Smooth muscle cell (in vitro differentiated cells): ENCODE data around the gene RAB17. TPM values are rescaled to one million over a fixed set of nuclear protein-coding genes. Genes with fewer than 3 reads are reported as not detected.

Experiments
- DNase-seq: peaks from one replicate; lab custom pipeline; 2025; ENCODE audit not compliant: unreplicated experiment; lab: John Stamatoyannopoulos, UW
- H2AFZ ChIP-seq: fragments of 200-600 bp; sonication (generic); 2 replicates; pipeline ENCODE4 v1.6.0; 2016; ENCODE audit warnings: antibody characterized with exemption, low read depth, mild to moderate bottlenecking
- H3F3A ChIP-seq: fragments of 200-600 bp; sonication (generic); 2 replicates; pipeline ENCODE4 v1.6.0; 2017; ENCODE audit warnings: antibody characterized with exemption, low read depth
- H3K27ac ChIP-seq: fragments of 200-600 bp; sonication (generic); 2 replicates; pipeline ENCODE4 v1.5.1; 2016; ENCODE audit warnings: low read depth, mild to moderate bottlenecking
- H3K27me3 ChIP-seq: fragments of 200-600 bp; sonication (generic); 2 replicates; pipeline ENCODE4 v1.6.1; 2016; ENCODE audit warnings: low read depth, mild to moderate bottlenecking
- H3K36me3 ChIP-seq: fragments of 200-600 bp; sonication (generic); 2 replicates; pipeline ENCODE4 v1.5.1; 2016; ENCODE audit warnings: low read depth
- H3K4me1 ChIP-seq: fragments of 200-600 bp; sonication (generic); 2 replicates; pipeline ENCODE4 v1.5.1; 2016; ENCODE audit warnings: low read depth
- H3K4me2 ChIP-seq: fragments of 200-600 bp; sonication (generic); 2 replicates; pipeline ENCODE4 v1.6.0; 2016; ENCODE audit warnings: mild to moderate bottlenecking
- H3K4me3 ChIP-seq: fragments of 200-600 bp; sonication (generic); 2 replicates; pipeline ENCODE4 v1.5.1; 2016; ENCODE audit warnings: mild to moderate bottlenecking
- H3K79me2 ChIP-seq: fragments of 200-600 bp; sonication (generic); 2 replicates; pipeline ENCODE4 v1.6.0; 2016; ENCODE audit warnings: low read depth, mild to moderate bottlenecking
- H3K9ac ChIP-seq: fragments of 200-600 bp; sonication (generic); 2 replicates; pipeline ENCODE4 v1.6.0; 2016; ENCODE audit warnings: low read depth
- H3K9me3 ChIP-seq: fragments of 200-600 bp; sonication (generic); replicated peaks from 2 replicates; pipeline ENCODE4 v1.5.1; 2016; ENCODE audit warnings: low read depth
- H4K20me1 ChIP-seq: fragments of 200-600 bp; sonication (generic); 2 replicates; pipeline ENCODE4 v1.6.0; 2016; ENCODE audit warnings: low read depth
- WGBS: methylation state at CpG from one replicate; pipeline ENCODE4 v1.1.7; 2016; ENCODE audit warnings: low lambda C conversion rate; 5-methylcytosine and 5-hydroxymethylcytosine counted together
- polyA plus RNA-seq: library from polyadenylated mRNA; unstranded; fragments of >200 nt; fragmentation: Nextera tagmentation; extraction: Ambion mirVana; gene quantifications from 2 replicates; pipeline ENCODE4 v1.2.1, GENCODE V29; 2016
- total RNA-seq: library from RNA; depleted of rRNA; stranded (reverse); fragments of >200 nt; gene quantifications from 2 replicates; pipeline ENCODE4 v1.2.3, GENCODE V29; 2014
- TF ChIP-seq, protein P1 (sequence below): fragments of 200-600 bp; sonication (generic); IDR thresholded peaks from 2 replicates; pipeline ENCODE4 v1.5.1; 2017; ENCODE audit warnings: borderline replicate concordance, mild to moderate bottlenecking, antibody characterized with exemption; ENCODE audit not compliant: insufficient read depth, poor library complexity, severe bottlenecking

The RAB17 gene
- total and polyA plus RNA-seq, 2 experiments from 2014 or later = 0.69 to 1.4 TPM

DNA sequence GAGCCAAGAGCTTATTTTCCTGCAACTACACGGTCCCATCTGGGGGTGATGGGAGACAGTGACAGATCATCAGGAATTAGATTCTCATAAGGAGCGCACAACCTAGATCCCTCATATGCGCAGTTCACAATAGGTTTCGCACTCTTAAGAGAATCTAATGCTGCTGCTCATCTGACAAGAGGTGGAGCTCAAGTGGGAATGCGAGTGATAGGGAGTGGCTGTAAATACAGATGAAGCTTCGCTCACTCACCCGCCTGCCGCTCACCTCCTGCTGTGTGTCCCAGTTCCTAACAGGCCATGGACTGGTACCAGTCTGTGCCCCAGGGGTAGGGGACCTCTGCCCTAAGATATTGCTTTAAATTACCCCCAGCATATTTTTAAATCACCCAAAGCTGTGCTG lies 47.6 kb upstream of the RAB17 start:
- peaks cover 65% of the 10 kb centered on the region for H3K79me2 ChIP-seq
- no peaks in the 10 kb centered on the region for H3K4me1 ChIP-seq
- no peak for DNase-seq
- H3F3A ChIP-seq = no peaks in the 10 kb centered on the region
- H3K4me3 ChIP-seq = no peak overlapping the region
- TF ChIP-seq, protein P1, sequence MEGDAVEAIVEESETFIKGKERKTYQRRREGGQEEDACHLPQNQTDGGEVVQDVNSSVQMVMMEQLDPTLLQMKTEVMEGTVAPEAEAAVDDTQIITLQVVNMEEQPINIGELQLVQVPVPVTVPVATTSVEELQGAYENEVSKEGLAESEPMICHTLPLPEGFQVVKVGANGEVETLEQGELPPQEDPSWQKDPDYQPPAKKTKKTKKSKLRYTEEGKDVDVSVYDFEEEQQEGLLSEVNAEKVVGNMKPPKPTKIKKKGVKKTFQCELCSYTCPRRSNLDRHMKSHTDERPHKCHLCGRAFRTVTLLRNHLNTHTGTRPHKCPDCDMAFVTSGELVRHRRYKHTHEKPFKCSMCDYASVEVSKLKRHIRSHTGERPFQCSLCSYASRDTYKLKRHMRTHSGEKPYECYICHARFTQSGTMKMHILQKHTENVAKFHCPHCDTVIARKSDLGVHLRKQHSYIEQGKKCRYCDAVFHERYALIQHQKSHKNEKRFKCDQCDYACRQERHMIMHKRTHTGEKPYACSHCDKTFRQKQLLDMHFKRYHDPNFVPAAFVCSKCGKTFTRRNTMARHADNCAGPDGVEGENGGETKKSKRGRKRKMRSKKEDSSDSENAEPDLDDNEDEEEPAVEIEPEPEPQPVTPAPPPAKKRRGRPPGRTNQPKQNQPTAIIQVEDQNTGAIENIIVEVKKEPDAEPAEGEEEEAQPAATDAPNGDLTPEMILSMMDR = no peak
- H4K20me1 ChIP-seq = peaks cover 49% of the 10 kb centered on the region
- no peaks in the 10 kb centered on the region for H3K27me3 ChIP-seq
- H3K9ac ChIP-seq = no peak overlapping the region
- H3K9me3 ChIP-seq = peaks cover 7% of the 10 kb centered on the region
- H3K36me3 ChIP-seq = peaks cover 6% of the 10 kb centered on the region
- 95% methylated on average over 8 of the region's 8 CpGs for WGBS
- no peak overlapping the region for H3K27ac ChIP-seq
- no peak overlapping the region for H2AFZ ChIP-seq
- no peak overlapping the region for H3K4me2 ChIP-seq

DNA sequence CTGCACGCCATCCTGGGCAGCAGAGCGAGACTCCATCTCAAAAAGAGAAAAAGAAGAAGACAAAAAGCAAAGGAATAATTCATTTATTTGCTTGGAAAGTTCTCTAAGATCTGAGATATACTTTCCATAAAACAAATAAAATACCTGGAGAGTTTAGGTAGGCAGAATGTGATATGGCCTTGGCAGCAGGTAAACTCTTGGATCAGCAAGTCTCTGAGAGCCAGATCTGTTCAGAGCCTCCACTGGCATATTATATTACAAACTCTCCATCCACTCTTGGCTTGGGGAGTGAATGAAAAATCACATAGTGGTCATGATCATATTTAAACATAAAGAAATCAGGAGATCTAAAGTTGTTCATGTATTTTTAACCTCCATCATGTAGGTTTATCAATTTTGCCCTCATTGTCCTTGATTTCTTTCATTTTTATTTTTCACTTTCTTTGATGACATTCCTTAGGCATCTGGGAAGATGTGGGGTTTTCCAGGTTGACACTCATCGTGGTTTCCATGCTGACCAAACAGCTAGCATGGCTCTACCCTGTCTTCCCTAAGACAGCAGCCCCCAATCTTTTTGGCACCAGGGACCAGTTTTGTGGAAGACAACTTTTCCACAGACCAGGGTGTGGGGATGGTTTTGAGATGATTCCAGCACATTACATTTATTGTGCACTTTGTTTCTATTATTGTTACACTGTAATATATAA lies 47.0 kb upstream of the RAB17 start:
- H3K9ac ChIP-seq = no peak overlapping the region
- peaks cover 7% of the 10 kb centered on the region for H3K9me3 ChIP-seq
- no peaks in the 10 kb centered on the region for H3K4me1 ChIP-seq
- TF ChIP-seq, protein P1 = no peak
- no peaks in the 10 kb centered on the region for H3K27me3 ChIP-seq
- peaks cover 62% of the 10 kb centered on the region for H3K79me2 ChIP-seq
- H3K4me3 ChIP-seq = no peak overlapping the region
- WGBS = 94% methylated on average over 3 of the region's 3 CpGs
- H3F3A ChIP-seq = no peaks in the 10 kb centered on the region
- DNase-seq = no peak
- H4K20me1 ChIP-seq = peaks cover 43% of the 10 kb centered on the region
- H2AFZ ChIP-seq = no peak overlapping the region
- no peak overlapping the region for H3K27ac ChIP-seq
- peaks cover 6% of the 10 kb centered on the region for H3K36me3 ChIP-seq
- no peak overlapping the region for H3K4me2 ChIP-seq

DNA sequence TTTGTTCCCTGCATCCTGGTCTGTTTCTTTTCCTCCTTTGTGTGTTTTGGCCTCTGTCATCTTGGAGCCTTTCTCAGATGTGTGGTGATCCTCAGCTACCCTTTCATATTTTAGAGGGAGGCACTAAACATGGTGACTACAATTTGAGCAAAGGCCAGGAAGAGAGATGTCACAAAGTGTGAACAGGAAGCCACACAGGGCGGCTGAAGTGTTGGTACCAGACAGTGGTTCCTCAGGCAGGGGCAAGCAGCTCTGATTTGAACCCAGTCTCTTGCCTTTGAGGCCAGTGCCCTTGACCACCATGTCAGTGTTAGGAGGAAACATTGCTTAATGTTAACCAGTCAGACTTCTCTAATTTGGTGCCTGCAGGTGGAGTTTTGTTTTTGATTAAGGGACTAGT lies 46.0 kb upstream of the RAB17 start:
- Histone ChIP-seq H3K27ac (no peak overlapping the region), H3K4me2 (no peak overlapping the region), H4K20me1 (peaks cover 40% of the 10 kb centered on the region), H2AFZ (no peak overlapping the region), H3K27me3 (no peaks in the 10 kb centered on the region), H3K4me3 (no peak overlapping the region), H3K9ac (no peak overlapping the region), H3K79me2 (peaks cover 54% of the 10 kb centered on the region), H3K4me1 (no peaks in the 10 kb centered on the region), H3K36me3 (peaks cover 6% of the 10 kb centered on the region), H3F3A (no peaks in the 10 kb centered on the region), H3K9me3 (peaks cover 7% of the 10 kb centered on the region)
- WGBS = 100% methylated on average over 1 of the region's 1 CpG
- TF ChIP-seq, protein P1 = no peak
- DNase-seq = no peak

DNA sequence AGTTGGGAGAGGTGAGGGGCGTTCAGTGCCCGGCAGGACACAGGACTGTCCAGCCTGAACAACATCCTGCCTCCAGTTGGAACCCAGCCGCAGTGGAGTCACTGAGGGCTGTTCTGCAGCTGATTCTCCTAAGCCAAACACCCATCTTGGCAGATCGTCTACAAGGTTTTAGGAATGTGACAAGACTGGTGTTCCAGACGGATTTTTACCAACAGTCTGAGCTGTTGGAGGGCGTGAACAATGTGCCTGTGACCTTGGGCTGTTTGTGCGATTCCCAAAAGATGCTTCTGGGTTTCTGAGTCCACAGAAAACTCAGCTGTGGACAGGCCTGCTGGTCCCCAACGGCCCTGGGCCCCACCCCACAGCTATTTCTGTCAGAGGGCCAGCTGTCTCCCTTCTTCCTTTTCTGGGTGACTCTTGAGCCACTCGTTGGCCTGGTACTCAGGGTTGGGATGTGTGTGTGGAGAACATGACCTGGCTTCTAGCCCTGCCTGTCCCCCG lies 42.6 kb upstream of the RAB17 start:
- no peak overlapping the region for H3K4me3 ChIP-seq
- H3K4me2 ChIP-seq = no peak overlapping the region
- DNase-seq = no peak
- peaks cover 6% of the 10 kb centered on the region for H3K36me3 ChIP-seq
- H3K4me1 ChIP-seq = peaks cover 4% of the 10 kb centered on the region
- peaks cover 7% of the 10 kb centered on the region for H3K9me3 ChIP-seq
- peaks cover 51% of the 10 kb centered on the region for H3K79me2 ChIP-seq
- TF ChIP-seq, protein P1 = no peak
- no peak overlapping the region for H2AFZ ChIP-seq
- no peaks in the 10 kb centered on the region for H3F3A ChIP-seq
- peaks cover 44% of the 10 kb centered on the region for H4K20me1 ChIP-seq
- H3K27me3 ChIP-seq = no peaks in the 10 kb centered on the region
- no peak overlapping the region for H3K9ac ChIP-seq
- H3K27ac ChIP-seq = no peak overlapping the region
- 89% methylated on average over 10 of the region's 10 CpGs for WGBS
